ENCODE data around the gene OMD.

GRCh38 chr9:92392690-92393089 is 31.6 kb downstream of the OMD start:
- TF ChIP-seq CTCF (IDR thresholded peaks at IDR 0.05) (no peak), USF1 (IDR thresholded peaks at IDR 0.05; ENCODE audit: borderline replicate concordance, low read depth) (no peak), NRF1 (IDR thresholded peaks at IDR 0.05; ENCODE audit: low read depth, low read length) (no peak), NFIC (IDR thresholded peaks at IDR 0.05; ENCODE audit: borderline replicate concordance) (no peak), SMC3 (IDR thresholded peaks at IDR 0.05; ENCODE audit: low read depth, low read length) (no peak)

All from SK-N-SH (cell line).